ENCODE measurements around the gene BNIP2.
A peak's percentile ranks its signal among the peaks of the same experiment; 100 is the strongest.
"Not testable (repeated sequence)": the region's sequence is repeated elsewhere in the genome, so short reads cannot be mapped to it uniquely, and the experiment has no call there.

BNIP2 gene

DNA sequence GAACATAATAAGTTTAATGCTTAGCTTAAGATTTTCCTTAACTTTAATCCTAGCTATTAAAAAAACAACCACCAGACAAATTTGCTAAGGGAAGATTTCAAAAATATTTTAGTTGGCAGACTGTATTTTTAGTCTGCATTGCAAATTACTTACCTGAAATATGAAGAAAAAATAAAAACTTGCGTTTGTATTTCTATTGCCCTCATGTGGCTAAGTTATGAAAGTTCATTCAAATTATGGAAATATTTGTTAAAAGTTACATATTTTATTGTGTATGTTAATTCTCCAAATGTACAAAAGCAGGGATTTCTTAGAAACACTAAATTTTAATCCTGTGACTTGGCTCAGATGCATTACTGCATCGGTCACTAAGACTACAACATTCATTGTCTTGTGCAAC lies 46.8 kb downstream of the BNIP2 start:
- Histone ChIP-seq H4K20me1 (ENCODE audit: insufficient read depth, low read length, poor library complexity, severe bottlenecking) (peaks cover 3% of the 10 kb centered on the region), H3K4me3 (ENCODE audit: low read length, poor library complexity, severe bottlenecking) (no peak overlapping the region)

DNA sequence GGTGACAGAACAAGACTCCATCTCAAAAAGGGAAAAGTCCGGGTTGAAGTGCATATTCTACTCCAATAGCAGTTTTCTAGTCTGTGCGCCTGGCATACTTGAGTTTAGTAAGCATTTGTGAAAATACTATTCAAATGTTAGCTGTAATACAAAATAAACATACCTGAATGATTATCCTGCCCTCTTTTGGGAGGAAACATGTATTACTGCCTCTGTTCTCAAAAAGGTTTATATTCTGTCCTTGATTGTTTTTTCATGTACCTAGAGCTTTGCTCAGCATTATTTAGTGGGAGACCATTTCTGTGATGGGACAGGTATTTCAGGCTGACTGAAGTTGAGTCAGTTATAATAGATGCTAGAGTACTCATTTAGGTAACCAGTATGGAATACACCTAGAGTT lies 51.6 kb downstream of the BNIP2 start:
- H3K4me2 ChIP-seq (ENCODE audit: low read depth, low read length, poor library complexity, severe bottlenecking); H3K9me3 ChIP-seq (ENCODE audit: insufficient read depth, low read depth, low read length); H2AFZ ChIP-seq (ENCODE audit: low read length); H3K9ac ChIP-seq (ENCODE audit: low read depth, low read length, poor library complexity, severe bottlenecking); H3K9me2 ChIP-seq (replicated peaks; ENCODE audit: low read depth, low read length); H3K4me1 ChIP-seq (ENCODE audit: insufficient read depth, low read length, poor library complexity, severe bottlenecking); H3F3A ChIP-seq (ENCODE audit: low read depth); H4K20me1 ChIP-seq (ENCODE audit: insufficient read depth, low read length, poor library complexity, severe bottlenecking); H3K79me2 ChIP-seq (ENCODE audit: insufficient read depth, low read length); H3K4me3 ChIP-seq (ENCODE audit: low read length, poor library complexity, severe bottlenecking); H3K27me3 ChIP-seq (ENCODE audit: insufficient read depth, low read length, poor library complexity, severe bottlenecking): not testable (repeated sequence)
- TF ChIP-seq, protein P1, sequence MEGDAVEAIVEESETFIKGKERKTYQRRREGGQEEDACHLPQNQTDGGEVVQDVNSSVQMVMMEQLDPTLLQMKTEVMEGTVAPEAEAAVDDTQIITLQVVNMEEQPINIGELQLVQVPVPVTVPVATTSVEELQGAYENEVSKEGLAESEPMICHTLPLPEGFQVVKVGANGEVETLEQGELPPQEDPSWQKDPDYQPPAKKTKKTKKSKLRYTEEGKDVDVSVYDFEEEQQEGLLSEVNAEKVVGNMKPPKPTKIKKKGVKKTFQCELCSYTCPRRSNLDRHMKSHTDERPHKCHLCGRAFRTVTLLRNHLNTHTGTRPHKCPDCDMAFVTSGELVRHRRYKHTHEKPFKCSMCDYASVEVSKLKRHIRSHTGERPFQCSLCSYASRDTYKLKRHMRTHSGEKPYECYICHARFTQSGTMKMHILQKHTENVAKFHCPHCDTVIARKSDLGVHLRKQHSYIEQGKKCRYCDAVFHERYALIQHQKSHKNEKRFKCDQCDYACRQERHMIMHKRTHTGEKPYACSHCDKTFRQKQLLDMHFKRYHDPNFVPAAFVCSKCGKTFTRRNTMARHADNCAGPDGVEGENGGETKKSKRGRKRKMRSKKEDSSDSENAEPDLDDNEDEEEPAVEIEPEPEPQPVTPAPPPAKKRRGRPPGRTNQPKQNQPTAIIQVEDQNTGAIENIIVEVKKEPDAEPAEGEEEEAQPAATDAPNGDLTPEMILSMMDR (conservative IDR thresholded peaks at IDR 0.05; ENCODE audit: low read length): peak; percentile 21; the same call in 1 of the 2 replicates
- H3K36me3 ChIP-seq (ENCODE audit: insufficient read depth, low read length): peaks cover 35% of the 10 kb centered on the region; the same call in 1 of the 2 replicates

More for the DNA sequence above, 46.8 kb downstream of the BNIP2 start:
- H2AFZ ChIP-seq (ENCODE audit: low read length): no peak overlapping the region
- H3F3A ChIP-seq (ENCODE audit: low read depth): 0 out of 2 replicates have a peak, but pooled peaks cover 4% of the 10 kb centered on the region
- TF ChIP-seq, protein P1 (conservative IDR thresholded peaks at IDR 0.05; ENCODE audit: low read length): peak; percentile 47
- no peak for TF ChIP-seq EZH2phosphoT487 (IDR thresholded peaks at IDR 0.05; ENCODE audit: borderline replicate concordance)
- H3K36me3 ChIP-seq (ENCODE audit: insufficient read depth, low read length): peaks cover 55% of the 10 kb centered on the region; the same call in 1 of the 2 replicates
- H3K4me2 ChIP-seq (ENCODE audit: low read depth, low read length, poor library complexity, severe bottlenecking): no peak overlapping the region
- no peaks in the 10 kb centered on the region for H3K9me3 ChIP-seq (ENCODE audit: insufficient read depth, low read depth, low read length)
- H3K9ac ChIP-seq (ENCODE audit: low read depth, low read length, poor library complexity, severe bottlenecking): no peak overlapping the region
- no peaks in the 10 kb centered on the region for H3K9me2 ChIP-seq (replicated peaks; ENCODE audit: low read depth, low read length)
- H3K4me1 ChIP-seq (ENCODE audit: insufficient read depth, low read length, poor library complexity, severe bottlenecking): no peaks in the 10 kb centered on the region
- H3K79me2 ChIP-seq (ENCODE audit: insufficient read depth, low read length): 0 out of 2 replicates have a peak, but pooled peaks cover 3% of the 10 kb centered on the region
- H3K27me3 ChIP-seq (ENCODE audit: insufficient read depth, low read length, poor library complexity, severe bottlenecking): no peaks in the 10 kb centered on the region

DNA sequence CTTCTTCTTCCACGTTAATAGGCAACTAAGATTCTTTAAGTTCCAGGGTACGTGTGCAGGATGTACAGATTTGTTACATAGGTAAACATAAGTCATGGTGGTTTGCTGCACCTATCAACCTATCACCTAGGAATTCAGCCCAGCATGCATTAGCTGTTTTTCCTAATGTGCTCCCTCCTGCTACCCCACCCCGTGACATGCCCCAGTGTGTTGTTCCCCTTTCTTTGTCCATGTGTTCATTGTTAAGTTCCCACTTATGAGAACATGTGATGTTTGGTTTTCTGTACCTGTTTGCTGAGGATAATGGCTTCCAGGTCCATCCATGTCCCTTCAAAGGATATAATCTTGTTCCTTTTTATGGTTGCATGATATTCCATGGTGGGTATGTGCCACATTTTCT lies 52.9 kb downstream of the BNIP2 start:
- H3K9ac ChIP-seq (ENCODE audit: low read depth, low read length, poor library complexity, severe bottlenecking): no peak overlapping the region
- H2AFZ ChIP-seq (ENCODE audit: low read length): no peak overlapping the region
- no peaks in the 10 kb centered on the region for H3K9me3 ChIP-seq (ENCODE audit: insufficient read depth, low read depth, low read length)
- H3K79me2 ChIP-seq (ENCODE audit: insufficient read depth, low read length): no peaks in the 10 kb centered on the region
- H3K9me2 ChIP-seq (replicated peaks; ENCODE audit: low read depth, low read length): no peaks in the 10 kb centered on the region
- no peaks in the 10 kb centered on the region for H4K20me1 ChIP-seq (ENCODE audit: insufficient read depth, low read length, poor library complexity, severe bottlenecking)
- no peak for TF ChIP-seq EZH2phosphoT487 (IDR thresholded peaks at IDR 0.05; ENCODE audit: borderline replicate concordance)
- TF ChIP-seq, protein P1 (conservative IDR thresholded peaks at IDR 0.05; ENCODE audit: low read length): no peak
- H3K4me2 ChIP-seq (ENCODE audit: low read depth, low read length, poor library complexity, severe bottlenecking): no peak overlapping the region
- H3K27me3 ChIP-seq (ENCODE audit: insufficient read depth, low read length, poor library complexity, severe bottlenecking): no peaks in the 10 kb centered on the region
- H3K4me3 ChIP-seq (ENCODE audit: low read length, poor library complexity, severe bottlenecking): no peak overlapping the region
- H3F3A ChIP-seq (ENCODE audit: low read depth): 0 out of 2 replicates have a peak, but pooled peaks cover 4% of the 10 kb centered on the region
- H3K36me3 ChIP-seq (ENCODE audit: insufficient read depth, low read length): peaks cover 27% of the 10 kb centered on the region; the same call in 1 of the 2 replicates
- H3K4me1 ChIP-seq (ENCODE audit: insufficient read depth, low read length, poor library complexity, severe bottlenecking): no peaks in the 10 kb centered on the region
